GM18505 (cell line): ENCODE data around the gene OR4D9.
"Not testable (repeated sequence)": the region's sequence is repeated elsewhere in the genome, so short reads cannot be mapped to it uniquely, and the experiment has no call there.

Experiments used
- ATAC-seq: cut with Tn5 transposase; IDR thresholded peaks from one replicate; pipeline ENCODE4 v1.9.1; 2021; ENCODE audit not compliant: unreplicated experiment
- POLR2A ChIP-seq: IDR thresholded peaks from 4 replicates; pipeline ENCODE4 v1.6.1; 2011; ENCODE audit warnings: borderline replicate concordance; ENCODE audit not compliant: insufficient read depth, insufficient read length; ENCODE audit errors: extremely low read depth

Gene OR4D9

GRCh38 chr11:59544869-59545178 is 33.5 kb downstream of the OR4D9 start:
- ATAC-seq = no peak

GRCh38 chr11:59545179-59546020 is 34.1 kb downstream of the OR4D9 start:
- ATAC-seq = no peak
- no peak for TF ChIP-seq POLR2A

More at GRCh38 chr11:59544869-59545178, 33.5 kb downstream of the OR4D9 start:
- TF ChIP-seq POLR2A = no peak

GRCh38 chr11:59547605-59548308 is 36.4 kb downstream of the OR4D9 start:
- ATAC-seq = not testable (repeated sequence)

- ATAC-seq = no peak
- no peak for TF ChIP-seq POLR2A
Observed at GRCh38 chr11:59548309-59548656, 36.9 kb downstream of the OR4D9 start.

- ATAC-seq = peak; percentile 92
- peak; percentile 50 for TF ChIP-seq POLR2A
Observed at GRCh38 chr11:59550368-59550841, 39.1 kb downstream of the OR4D9 start.

- ATAC-seq = peak; percentile 40
- no peak for TF ChIP-seq POLR2A
Observed at GRCh38 chr11:59550842-59551658, 39.7 kb downstream of the OR4D9 start.

- ATAC-seq = no peak
- TF ChIP-seq POLR2A = no peak
Observed at GRCh38 chr11:59551659-59552521, 40.6 kb downstream of the OR4D9 start.

GRCh38 chr11:59552844-59553243 is 41.5 kb downstream of the OR4D9 start:
- TF ChIP-seq POLR2A = no peak
- no peak for ATAC-seq

GRCh38 chr11:59553323-59553722 is 42.0 kb downstream of the OR4D9 start:
- TF ChIP-seq POLR2A = no peak
- no peak for ATAC-seq

GRCh38 chr11:59555601-59556114 is 44.3 kb downstream of the OR4D9 start:
- no peak for TF ChIP-seq POLR2A
- ATAC-seq = no peak

- no peak for ATAC-seq
Observed at GRCh38 chr11:59556115-59556916, 45.0 kb downstream of the OR4D9 start.

GRCh38 chr11:59556917-59557348 is 45.6 kb downstream of the OR4D9 start:
- ATAC-seq = no peak
- TF ChIP-seq POLR2A = no peak

More at GRCh38 chr11:59556115-59556916, 45.0 kb downstream of the OR4D9 start:
- TF ChIP-seq POLR2A = no peak
